NK-92 treated with Interleukin-12 subunit alpha and Interleukin-12 subunit beta, amount 100 ng/mL, for 24 hours (cell line): ENCODE measurements around the gene SLC4A1AP.
"Not testable (repeated sequence)": the region's sequence is repeated elsewhere in the genome, so short reads cannot be mapped to it uniquely, and the experiment has no call there.

Source experiments
- DNase-seq: peaks from one replicate; lab custom pipeline; 2025; lab: John Stamatoyannopoulos, UW

The SLC4A1AP gene

GRCh38 chr2:27651056-27651455, 12.6 kb upstream of the SLC4A1AP start:
- no peak for DNase-seq

- no peak for DNase-seq
Measured at GRCh38 chr2:27652341-27652740, 11.3 kb upstream of the SLC4A1AP start.

GRCh38 chr2:27652790-27653189, 10.9 kb upstream of the SLC4A1AP start:
- DNase-seq = no peak

- DNase-seq = no peak
Measured at GRCh38 chr2:27653397-27653796, 10.3 kb upstream of the SLC4A1AP start.

GRCh38 chr2:27655155-27655951, 8.3 kb upstream of the SLC4A1AP start:
- DNase-seq = no peak

GRCh38 chr2:27661371-27661770, 2.3 kb upstream of the SLC4A1AP start:
- DNase-seq = no peak

GRCh38 chr2:27664154-27664574, 475 bp downstream of the SLC4A1AP start:
- no peak for DNase-seq

- no peak for DNase-seq
Measured at GRCh38 chr2:27664622-27665363, 1.1 kb downstream of the SLC4A1AP start.

GRCh38 chr2:27667446-27667845, 3.8 kb downstream of the SLC4A1AP start:
- no peak for DNase-seq

- DNase-seq = no peak
Measured at GRCh38 chr2:27671235-27671634, 7.5 kb downstream of the SLC4A1AP start.

- DNase-seq = no peak
Measured at GRCh38 chr2:27672723-27673486, 9.2 kb downstream of the SLC4A1AP start.

- DNase-seq = no peak
Measured at GRCh38 chr2:27680571-27680970, 16.9 kb downstream of the SLC4A1AP start.

GRCh38 chr2:27681841-27682240, 18.2 kb downstream of the SLC4A1AP start:
- DNase-seq = no peak

GRCh38 chr2:27682334-27682771, 18.7 kb downstream of the SLC4A1AP start:
- not testable (repeated sequence) for DNase-seq

- DNase-seq = peak; percentile 60
Measured at GRCh38 chr2:27683390-27684071, 19.8 kb downstream of the SLC4A1AP start.

GRCh38 chr2:27685006-27685405, 21.3 kb downstream of the SLC4A1AP start:
- not testable (repeated sequence) for DNase-seq

- DNase-seq = no peak
Measured at GRCh38 chr2:27685577-27685976, 21.9 kb downstream of the SLC4A1AP start.

GRCh38 chr2:27687232-27687631, 23.5 kb downstream of the SLC4A1AP start:
- DNase-seq = no peak

- DNase-seq = no peak
Measured at GRCh38 chr2:27689424-27689823, 25.7 kb downstream of the SLC4A1AP start.

GRCh38 chr2:27690052-27690451, 26.4 kb downstream of the SLC4A1AP start:
- no peak for DNase-seq

- no peak for DNase-seq
Measured at GRCh38 chr2:27697660-27698059, 34.0 kb downstream of the SLC4A1AP start.

- no peak for DNase-seq
Measured at GRCh38 chr2:27701676-27702075, 38.0 kb downstream of the SLC4A1AP start.
